Endometrium (tissue), 2 donors: Measurements from ENCODE around the gene TRIM75.
"Not testable (repeated sequence)": the region's sequence is repeated elsewhere in the genome, so short reads cannot be mapped to it uniquely, and the experiment has no call there.

ENCODE experiments used
- FAIRE-seq: peaks from 2 replicates; lab custom pipeline; 2012; peaks lifted over from hg19 to GRCh38; lab: Jason Lieb, UNC
- donor health status: control.
- donor health status: control.

The TRIM75 gene

GRCh38 chr4:165077034-165077578, 23.4 kb downstream of the TRIM75 start:
- FAIRE-seq, result no peak

DNA sequence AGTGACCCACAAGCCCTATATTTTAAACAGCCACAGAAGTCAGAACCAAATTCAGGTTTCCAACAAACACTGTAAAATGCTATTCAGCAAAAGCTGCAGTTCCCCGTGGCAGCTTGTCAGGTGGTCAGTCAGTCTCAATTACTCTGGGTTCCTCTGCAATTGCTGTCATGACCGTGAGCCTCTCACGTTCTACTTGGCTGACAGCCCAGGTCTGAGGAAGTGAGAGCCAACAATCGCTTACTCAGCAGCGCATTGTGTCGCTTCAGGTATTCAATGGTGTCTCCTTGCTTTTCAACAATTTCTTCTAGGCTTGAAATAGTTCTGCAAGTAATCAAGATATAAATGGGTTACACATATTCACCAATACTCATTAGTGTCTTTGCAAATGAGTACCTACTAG, 25.8 kb downstream of the TRIM75 start:
- FAIRE-seq, result no peak

- FAIRE-seq, result not testable (repeated sequence)
Observed at GRCh38 chr4:165084787-165085186, 31.1 kb downstream of the TRIM75 start.

DNA sequence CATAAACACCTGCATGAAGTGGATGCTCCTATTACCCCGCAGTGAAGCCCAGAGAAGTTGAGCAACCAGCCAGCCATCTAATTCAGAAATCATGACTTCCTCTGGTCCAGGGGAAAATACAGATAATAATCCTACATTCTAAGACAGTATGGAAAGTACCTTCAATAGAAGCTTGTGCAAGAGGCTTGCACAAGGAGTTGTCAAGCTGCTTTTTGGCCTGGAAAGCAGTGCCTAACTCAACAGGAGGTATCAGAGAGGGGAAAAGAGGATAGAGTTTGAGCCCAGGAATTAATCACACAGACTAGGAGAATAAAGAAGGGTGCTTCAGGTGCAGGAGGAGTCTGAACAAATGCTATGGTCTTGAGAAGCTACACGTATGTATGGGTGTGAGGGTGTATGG, 32.3 kb downstream of the TRIM75 start:
- no peak for FAIRE-seq

GRCh38 chr4:165088366-165088765, 34.7 kb downstream of the TRIM75 start:
- FAIRE-seq, result no peak

DNA sequence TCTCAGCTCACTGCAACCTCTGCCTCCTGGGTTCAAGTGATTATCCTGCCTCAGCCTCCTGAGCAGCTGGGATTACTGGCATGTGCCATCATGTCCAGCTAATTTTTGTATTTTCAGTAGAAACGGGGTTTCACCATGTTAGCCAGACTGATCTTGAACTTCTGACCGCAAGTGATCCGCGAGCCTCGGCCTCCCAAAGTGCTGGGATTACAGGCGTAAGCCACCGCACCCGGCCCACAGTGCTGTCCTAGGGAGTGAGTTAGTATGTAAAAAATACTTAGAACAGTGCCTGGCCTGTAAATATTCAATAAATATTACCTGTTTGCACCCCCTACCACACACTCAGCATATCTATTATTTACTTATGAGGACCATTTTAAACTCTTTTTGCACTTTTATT, 38.5 kb downstream of the TRIM75 start:
- not testable (repeated sequence) for FAIRE-seq

DNA sequence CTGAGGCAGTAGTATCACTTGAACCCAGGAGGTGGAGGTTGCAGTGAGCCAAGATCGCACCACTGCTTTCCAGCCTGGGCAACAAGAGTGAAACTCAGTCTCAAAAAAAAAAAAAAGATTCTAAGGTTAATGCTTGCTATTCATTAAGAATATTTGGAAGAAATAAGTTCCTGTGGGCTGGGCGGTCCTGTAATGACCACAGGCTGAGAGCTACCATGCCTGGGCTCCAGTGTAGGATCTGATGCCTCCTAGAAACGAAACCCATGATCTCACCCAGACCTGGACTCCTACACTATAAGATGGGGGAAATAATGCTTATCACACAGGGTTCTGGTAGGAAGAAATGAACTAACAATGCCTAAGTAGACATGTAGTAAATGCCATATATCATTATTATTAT, 41.2 kb downstream of the TRIM75 start:
- no peak for FAIRE-seq

GRCh38 chr4:165095291-165095690, 41.6 kb downstream of the TRIM75 start:
- FAIRE-seq, result no peak

DNA sequence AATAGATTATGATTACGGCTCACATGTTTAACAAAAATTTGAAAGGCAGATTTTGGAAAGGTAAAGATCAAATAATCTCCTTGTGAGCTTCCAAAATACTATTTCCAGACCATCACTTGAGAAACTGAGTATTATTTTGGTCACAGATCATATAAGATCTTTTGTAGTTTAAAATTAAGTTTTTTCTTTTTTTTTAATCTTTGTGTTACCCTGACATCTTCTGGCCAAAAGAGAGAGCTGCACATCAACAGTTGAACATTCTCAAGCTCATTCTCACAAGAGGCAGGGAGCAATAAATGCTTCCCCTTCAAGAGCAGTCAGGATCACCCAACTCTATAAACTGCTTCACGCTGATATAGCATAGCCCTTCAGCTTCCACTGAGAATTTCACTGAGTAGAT, 43.1 kb downstream of the TRIM75 start:
- no peak for FAIRE-seq

- FAIRE-seq, result no peak
Observed at GRCh38 chr4:165101641-165102040, 48.0 kb downstream of the TRIM75 start.

- FAIRE-seq, result no peak
Observed at GRCh38 chr4:165106518-165106917, 52.9 kb downstream of the TRIM75 start.
